ENCODE results near the gene LCN6.

DNA sequence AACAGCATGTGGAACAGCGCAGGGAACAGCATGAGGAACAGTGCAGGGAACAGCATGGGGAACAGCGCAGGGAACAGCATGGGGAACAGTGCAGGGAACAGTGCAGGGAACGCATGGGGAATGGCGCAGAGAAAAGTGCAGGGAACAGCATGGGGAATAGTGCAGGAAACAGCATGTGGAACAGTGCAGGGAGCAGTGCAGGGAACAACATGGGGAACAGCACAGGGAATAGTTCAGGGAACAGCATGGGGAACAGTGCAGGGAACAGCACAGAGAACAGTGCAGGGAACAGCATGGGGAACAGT, 7.8 kb upstream of the LCN6 start:
- TF ChIP-seq, protein P1, sequence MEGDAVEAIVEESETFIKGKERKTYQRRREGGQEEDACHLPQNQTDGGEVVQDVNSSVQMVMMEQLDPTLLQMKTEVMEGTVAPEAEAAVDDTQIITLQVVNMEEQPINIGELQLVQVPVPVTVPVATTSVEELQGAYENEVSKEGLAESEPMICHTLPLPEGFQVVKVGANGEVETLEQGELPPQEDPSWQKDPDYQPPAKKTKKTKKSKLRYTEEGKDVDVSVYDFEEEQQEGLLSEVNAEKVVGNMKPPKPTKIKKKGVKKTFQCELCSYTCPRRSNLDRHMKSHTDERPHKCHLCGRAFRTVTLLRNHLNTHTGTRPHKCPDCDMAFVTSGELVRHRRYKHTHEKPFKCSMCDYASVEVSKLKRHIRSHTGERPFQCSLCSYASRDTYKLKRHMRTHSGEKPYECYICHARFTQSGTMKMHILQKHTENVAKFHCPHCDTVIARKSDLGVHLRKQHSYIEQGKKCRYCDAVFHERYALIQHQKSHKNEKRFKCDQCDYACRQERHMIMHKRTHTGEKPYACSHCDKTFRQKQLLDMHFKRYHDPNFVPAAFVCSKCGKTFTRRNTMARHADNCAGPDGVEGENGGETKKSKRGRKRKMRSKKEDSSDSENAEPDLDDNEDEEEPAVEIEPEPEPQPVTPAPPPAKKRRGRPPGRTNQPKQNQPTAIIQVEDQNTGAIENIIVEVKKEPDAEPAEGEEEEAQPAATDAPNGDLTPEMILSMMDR (IDR thresholded peaks at IDR 0.05; ENCODE audit: insufficient read depth, low read depth, low read length): no peak
- no peak for TF ChIP-seq EZH2 (IDR thresholded peaks at IDR 0.05; ENCODE audit: insufficient read depth, low read length)

All from astrocyte (in vitro differentiated cells and primary cell).